Kidney capillary endothelial cell (primary cell): Measurements from ENCODE around the gene ZCCHC8.

Experiments used
- DNase-seq: peaks from one replicate; pipeline ENCODE4 v3.0.0-alpha.2; 2018; ENCODE audit warnings: low spot score

Gene ZCCHC8

GRCh38 chr12:122427403-122427802 is 73.3 kb downstream of the ZCCHC8 start:
- DNase-seq: no peak

GRCh38 chr12:122423258-122424165 is 77.2 kb downstream of the ZCCHC8 start:
- DNase-seq: peak; percentile 42

- peak; percentile 42 for DNase-seq
Measured at GRCh38 chr12:122422730-122423257, 77.9 kb downstream of the ZCCHC8 start.

- peak; percentile 57 for DNase-seq
Measured at GRCh38 chr12:122421821-122422729, 78.7 kb downstream of the ZCCHC8 start, which contains the start of gene CLIP1. TSS of gene CLIP1 (minus strand) at chr12:122422669. CDS start at chr12:122380452, 42,217 bp downstream.
